Endothelial cell of umbilical vein (primary cell): ENCODE measurements around the gene JPH2. TPM values are rescaled to one million over a fixed set of nuclear protein-coding genes. Genes with fewer than 3 reads are reported as not detected.

Source experiments
- BruUV-seq: library from RNA; stranded (reverse); fragments of 400-500 nt; replicated peaks from 2 replicates; lab custom pipeline; 2021; lab: Mats Ljungman, UMichigan
- CTCF ChIA-PET: fragments of 300-600, 350-600 bp; sonication (Branson Sonifier 250); formaldehyde crosslinking; loops from one replicate; lab custom pipeline; 2021; ENCODE audit warnings: antibody characterized with exemption, inconsistent platforms; lab: Charles Lee
- POLR2A ChIA-PET: fragments of 300-600, 350-600 bp; sonication (Branson Sonifier 250); formaldehyde crosslinking; loops from one replicate; lab custom pipeline; 2021; ENCODE audit warnings: antibody characterized with exemption, inconsistent platforms; lab: Charles Lee
- DNase-seq: peaks from one replicate; pipeline ENCODE4 v3.0.0-alpha.2; 2011; ENCODE audit warnings: low read depth, low spot score
- FAIRE-seq: peaks from 2 replicates; lab custom pipeline; 2011; peaks lifted over from hg19 to GRCh38; lab: Jason Lieb, UNC
- H2AFZ ChIP-seq: 2 replicates; pipeline ENCODE4 v1.6.0; 2012; ENCODE audit warnings: low read depth, low read length, control low read depth, inconsistent platforms
- H3K27ac ChIP-seq: 2 replicates; pipeline ENCODE4 v1.5.1; 2011; ENCODE audit warnings: low read depth, mild to moderate bottlenecking, control low read depth, low read length, moderate library complexity; ENCODE audit not compliant: insufficient read depth
- H3K27me3 ChIP-seq, 2 experiments: 2 replicates each; pipeline versions ENCODE4 v1.6.0 to v1.6.1; 2011; ENCODE audit warnings: low read length in 2 of 2, mixed read lengths in 1 of 2; ENCODE audit not compliant: control insufficient read depth in 2 of 2, insufficient read depth in 2 of 2
- H3K36me3 ChIP-seq, 2 experiments: 2 replicates in 1 of 2; 3 replicates in 1 of 2; pipeline ENCODE4 v1.5.1; 2011; ENCODE audit warnings: low read length in 2 of 2, mild to moderate bottlenecking in 1 of 2, moderate library complexity in 1 of 2; ENCODE audit not compliant: control insufficient read depth in 2 of 2, insufficient read depth in 2 of 2; ENCODE audit errors: extremely low read depth in 1 of 2
- H3K4me1 ChIP-seq: 3 replicates; pipeline ENCODE4 v1.5.1; 2011; ENCODE audit warnings: mild to moderate bottlenecking, low read length; ENCODE audit not compliant: control insufficient read depth, insufficient read depth; ENCODE audit errors: extremely low read depth
- H3K4me2 ChIP-seq: 2 replicates; pipeline ENCODE4 v1.6.1; 2011; ENCODE audit warnings: low read length, control low read depth, mixed read lengths; ENCODE audit not compliant: insufficient read depth
- H3K4me3 ChIP-seq, 3 experiments: fragments of 200-600 bp in 1 of 3; sonication (generic), shearing (Covaris generic) in 1 of 3; replicated peaks in 1 of 3; 2 replicates each; pipeline ENCODE4 v1.5.1; 2011 to 2016; ENCODE audit warnings: control low read depth in 3 of 3, low read length in 3 of 3, mild to moderate bottlenecking in 2 of 3, inconsistent platforms in 1 of 3, low read depth in 1 of 3, moderate library complexity in 1 of 3; ENCODE audit not compliant: insufficient read depth in 1 of 3
- H3K79me2 ChIP-seq: 2 replicates; pipeline ENCODE4 v1.6.0; 2012; ENCODE audit warnings: low read length, inconsistent platforms; ENCODE audit not compliant: control insufficient read depth, insufficient read depth
- H3K9ac ChIP-seq: replicated peaks from 2 replicates; pipeline ENCODE3; 2011; ENCODE audit warnings: low read length, control low read depth; ENCODE audit not compliant: insufficient read depth; ENCODE audit errors: extremely low read depth
- H3K9me1 ChIP-seq: replicated peaks from 3 replicates; pipeline ENCODE4 v1.6.0; 2011; ENCODE audit warnings: mild to moderate bottlenecking, low read length; ENCODE audit not compliant: control insufficient read depth, insufficient read depth; ENCODE audit errors: extremely low read depth
- H3K9me3 ChIP-seq: replicated peaks from 2 replicates; pipeline ENCODE4 v1.5.1; 2012; ENCODE audit warnings: low read length, inconsistent platforms; ENCODE audit not compliant: control insufficient read depth, insufficient read depth
- H4K20me1 ChIP-seq: replicated peaks from 2 replicates; pipeline ENCODE3; 2011; ENCODE audit warnings: mild to moderate bottlenecking, low read length; ENCODE audit not compliant: control insufficient read depth, insufficient read depth; ENCODE audit errors: extremely low read depth
- CTCF ChIP-seq, 2 donors: IDR thresholded peaks; 1 replicate in 1 of 2; 2 replicates in 1 of 2; pipeline ENCODE4 v1.5.1; 2011; ENCODE audit warnings: low read length in 2 of 2, mild to moderate bottlenecking in 2 of 2, moderate library complexity in 2 of 2, control low read depth in 1 of 2, inconsistent platforms in 1 of 2, low read depth in 1 of 2; ENCODE audit not compliant: insufficient read depth in 1 of 2; ENCODE audit errors: extremely low read depth in 1 of 2
- EZH2 ChIP-seq: IDR thresholded peaks from 2 replicates; pipeline ENCODE4 v1.6.1; 2012; ENCODE audit warnings: borderline replicate concordance, low read depth, mild to moderate bottlenecking, moderate library complexity, low read length, inconsistent platforms; ENCODE audit not compliant: severe bottlenecking
- FOS ChIP-seq: IDR thresholded peaks from 2 replicates; pipeline ENCODE4 v1.6.1; 2011; ENCODE audit warnings: mild to moderate bottlenecking, low read length, moderate library complexity, borderline replicate concordance; ENCODE audit not compliant: insufficient read depth
- GATA2 ChIP-seq: IDR thresholded peaks from 2 replicates; pipeline ENCODE4 v1.7.0; 2011; ENCODE audit warnings: low read depth, mild to moderate bottlenecking, moderate library complexity, mixed read lengths, low read length; ENCODE audit not compliant: insufficient read length, insufficient read depth
- JUN ChIP-seq: IDR thresholded peaks from 2 replicates; pipeline ENCODE4 v1.6.1; 2011; ENCODE audit warnings: borderline replicate concordance, low read depth; ENCODE audit not compliant: insufficient read length, insufficient read depth
- MAX ChIP-seq: IDR thresholded peaks from 2 replicates; pipeline ENCODE4 v1.6.1; 2011; ENCODE audit not compliant: insufficient read depth, insufficient read length
- MYC ChIP-seq: IDR thresholded peaks from one replicate; pipeline ENCODE4 v1.6.1; 2011; ENCODE audit warnings: mild to moderate bottlenecking, low read depth, low read length
- POLR2A ChIP-seq: IDR thresholded peaks from 2 replicates; pipeline ENCODE4 v1.6.1; 2012; ENCODE audit warnings: low read depth, mild to moderate bottlenecking, control low read depth, low read length
- POLR2AphosphoS5 ChIP-seq: IDR thresholded peaks from 2 replicates; pipeline ENCODE4 v1.6.1; 2012; ENCODE audit warnings: low read depth, mild to moderate bottlenecking, control low read depth, low read length, moderate library complexity; ENCODE audit not compliant: insufficient read depth
- dilution Hi-C: fragments of 300-500 bp; cut with MboI; formaldehyde crosslinking; loops from one replicate; pipeline ENCODE4 v1.15.0; 2019; ENCODE audit warnings: low sequenced_read_pairs; ENCODE audit not compliant: extremely low pct_ligation_motif_present
- intact Hi-C: fragments of 100-400 bp; cut with micrococcal nuclease; formaldehyde crosslinking; loops from one replicate; pipeline ENCODE4 v1.10.0; 2022
- polyA plus RNA-seq, 4 experiments: library from polyadenylated mRNA; depleted of rRNA in 3 of 4; stranded (reverse) in 3 of 4; unstranded in 1 of 4; fragments of >200 nt; gene quantifications; 2 replicates each; pipeline versions ENCODE4 v1.2.1 to v1.2.3, GENCODE V29; 2011 to 2012; ENCODE audit warnings: missing spikeins in 1 of 4
- total RNA-seq: library from RNA; stranded (reverse); gene quantifications from 2 replicates; pipeline ENCODE4 v1.2.3, GENCODE V29; 2021

Gene JPH2
- total and polyA plus RNA-seq, 2 donors (not counting 3 experiments of a cell fraction or from before 2014, with no cell fraction given), result not detected

- Histone ChIP-seq H3K36me3 (peaks cover 0 to 13% of the 10 kb centered on the region in 2 experiments), H3K4me1 (peaks cover 40% of the 10 kb centered on the region), H3K9ac (no peak overlapping the region), H3K79me2 (peaks cover 59% of the 10 kb centered on the region), H4K20me1 (peaks cover 4% of the 10 kb centered on the region), H3K9me1 (no peaks in the 10 kb centered on the region), H3K27me3 (no peaks in the 10 kb centered on the region), H3K4me3 (no peak overlapping the region), H3K27ac (no peak overlapping the region), H2AFZ (no peak overlapping the region), H3K4me2 (no peak overlapping the region), H3K9me3 (no peaks in the 10 kb centered on the region)
- FAIRE-seq (no peak), DNase-seq (no peak)
- intact Hi-C loops (no loop called here), dilution Hi-C loops (no loop called here)
- CTCF ChIA-PET, result no interaction called here
- POLR2A ChIA-PET, result no interaction called here
- BruUV-seq, result no TSS peak
- TF ChIP-seq POLR2A (no peak), MYC (no peak), POLR2AphosphoS5 (no peak), GATA2 (no peak), JUN (no peak), MAX (no peak), CTCF (IDR thresholded peaks at IDR 0.05; ENCODE audit: extremely low read depth in 1 of 2, insufficient read depth in 1 of 2, low read depth in 1 of 2, low read length in 2 of 2) (no peak), FOS (no peak), EZH2 (no peak)
These were observed 20.2 kb upstream of the JPH2 start for GRCh38 chr20:44207126-44207723.
